Esophagus (tissue), 2 donors: ENCODE measurements around the gene HOXA13. TPM values are rescaled to one million over a fixed set of nuclear protein-coding genes. Genes with fewer than 3 reads are reported as not detected.
A peak's percentile ranks its signal among the peaks of the same experiment; 100 is the strongest.

Experiments used
- H3K27ac ChIP-seq, 2 donors: one replicate each; pipeline ENCODE4 v1.5.1; 2013; ENCODE audit warnings: low read depth in 2 of 2, mild to moderate bottlenecking in 2 of 2, inconsistent platforms in 1 of 2, low read length in 1 of 2, moderate library complexity in 1 of 2
- H3K27me3 ChIP-seq, 2 donors: one replicate each; pipeline ENCODE4 v1.6.1; 2013; ENCODE audit warnings: low read length in 2 of 2, control low read depth in 1 of 2, mild to moderate bottlenecking in 1 of 2; ENCODE audit not compliant: insufficient read depth in 2 of 2, control insufficient read depth in 1 of 2
- H3K36me3 ChIP-seq, 2 donors: one replicate each; pipeline ENCODE4 v1.6.1; 2013; ENCODE audit warnings: low read length in 1 of 2; ENCODE audit not compliant: control insufficient read depth in 2 of 2, insufficient read depth in 2 of 2
- H3K4me1 ChIP-seq, 2 donors: one replicate each; pipeline ENCODE4 v1.6.1; 2013; ENCODE audit warnings: low read length in 1 of 2; ENCODE audit not compliant: control insufficient read depth in 2 of 2, insufficient read depth in 2 of 2
- H3K4me3 ChIP-seq, 2 donors: one replicate each; pipeline ENCODE4 v1.5.1; 2013; ENCODE audit warnings: low read length in 2 of 2, mild to moderate bottlenecking in 2 of 2, low read depth in 1 of 2, moderate library complexity in 1 of 2
- H3K9me3 ChIP-seq, 2 donors: one replicate each; pipeline ENCODE4 v1.6.1; 2013; ENCODE audit warnings: mild to moderate bottlenecking in 2 of 2, low read depth in 1 of 2, low read length in 1 of 2, moderate library complexity in 1 of 2; ENCODE audit not compliant: control insufficient read depth in 2 of 2, insufficient read depth in 1 of 2
- WGBS, 2 donors: extraction: QIAGEN DNeasy Blood & Tissue Kit; methylation state at CpG; one replicate each; pipeline ENCODE4 v1.1.7; 2013; 5-methylcytosine and 5-hydroxymethylcytosine counted together
- polyA plus RNA-seq, 2 donors: library from polyadenylated mRNA; stranded (reverse); fragments of 200-250 nt; gene quantifications; one replicate each; pipeline ENCODE4 v1.2.3, GENCODE V29; 2013
- donor health status: healthy with polysubstance abuse.
- donor health status: Bipolar disorder and iron deficiency.

The HOXA13 gene
- polyA plus RNA-seq, 2 donors, result not detected

DNA sequence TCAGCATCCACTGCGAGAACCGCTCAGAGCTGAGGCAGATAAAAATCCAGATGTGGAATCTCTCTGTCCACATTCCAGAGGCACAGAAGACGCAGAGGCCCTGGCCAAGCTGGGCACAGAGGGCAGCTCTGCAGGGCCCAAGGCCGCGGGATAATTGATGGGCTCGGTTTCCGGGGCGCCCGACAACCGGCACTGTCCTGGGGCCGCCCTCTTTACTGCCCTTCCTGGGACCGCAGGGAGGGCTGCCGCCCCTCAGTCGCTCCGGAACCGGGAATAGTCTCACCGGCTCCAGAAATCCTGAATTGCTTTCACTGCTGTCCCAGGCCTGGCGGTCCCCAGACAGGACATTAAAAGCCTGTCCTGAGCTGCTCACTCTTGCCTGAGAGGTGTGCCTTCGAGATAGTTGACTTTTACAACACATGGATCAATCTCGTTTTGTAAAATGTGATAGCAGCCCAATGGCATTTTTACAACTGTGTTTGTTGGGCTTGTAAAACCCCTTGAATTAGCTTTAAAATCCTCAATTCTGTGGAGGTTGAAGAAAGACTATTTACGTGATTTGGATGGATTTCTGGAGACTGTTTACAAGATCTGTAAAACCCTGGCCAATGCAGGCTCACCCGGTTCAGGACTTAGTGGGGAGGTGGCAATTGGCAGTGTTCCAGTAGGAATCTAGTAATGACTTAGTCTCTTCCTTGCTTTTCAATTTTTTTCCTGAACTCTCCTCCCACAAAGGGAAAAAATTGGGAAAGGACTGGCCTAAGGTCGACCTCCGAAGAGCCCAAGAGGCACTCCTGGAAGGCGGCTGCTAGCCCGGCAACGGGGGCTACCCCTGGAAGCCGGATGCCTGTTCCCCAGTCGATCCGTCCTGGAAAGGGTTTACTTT is 50.9 kb downstream of the HOXA13 start:
- Histone ChIP-seq H3K4me1 (peaks cover 0 to 15% of the 10 kb centered on the region in 2 donors), H3K27ac (peak overlapping the region in 1 of 2 donors; percentile 9), H3K27me3 (peaks cover 0 to 12% of the 10 kb centered on the region in 2 donors), H3K9me3 (no peaks in the 10 kb centered on the region), H3K4me3 (no peak overlapping the region), H3K36me3 (no peaks in the 10 kb centered on the region)
- 47 to 68% methylated on average over 25 to 30 of the region's 30 CpGs for WGBS, 2 donors

GRCh38 chr7:27148031-27148755 is 51.7 kb downstream of the HOXA13 start:
- peaks cover 0 to 15% of the 10 kb centered on the region in 2 donors for H3K4me1 ChIP-seq
- 25 to 46% methylated on average over 28 of the region's 28 CpGs for WGBS, 2 donors
- no peaks in the 10 kb centered on the region for H3K9me3 ChIP-seq
- H3K4me3 ChIP-seq, result peak overlapping the region; percentile 24 to 48
- no peaks in the 10 kb centered on the region for H3K36me3 ChIP-seq
- peaks cover 0 to 10% of the 10 kb centered on the region in 2 donors for H3K27me3 ChIP-seq
- peak overlapping the region in 1 of 2 donors; percentile 12 for H3K27ac ChIP-seq

DNA sequence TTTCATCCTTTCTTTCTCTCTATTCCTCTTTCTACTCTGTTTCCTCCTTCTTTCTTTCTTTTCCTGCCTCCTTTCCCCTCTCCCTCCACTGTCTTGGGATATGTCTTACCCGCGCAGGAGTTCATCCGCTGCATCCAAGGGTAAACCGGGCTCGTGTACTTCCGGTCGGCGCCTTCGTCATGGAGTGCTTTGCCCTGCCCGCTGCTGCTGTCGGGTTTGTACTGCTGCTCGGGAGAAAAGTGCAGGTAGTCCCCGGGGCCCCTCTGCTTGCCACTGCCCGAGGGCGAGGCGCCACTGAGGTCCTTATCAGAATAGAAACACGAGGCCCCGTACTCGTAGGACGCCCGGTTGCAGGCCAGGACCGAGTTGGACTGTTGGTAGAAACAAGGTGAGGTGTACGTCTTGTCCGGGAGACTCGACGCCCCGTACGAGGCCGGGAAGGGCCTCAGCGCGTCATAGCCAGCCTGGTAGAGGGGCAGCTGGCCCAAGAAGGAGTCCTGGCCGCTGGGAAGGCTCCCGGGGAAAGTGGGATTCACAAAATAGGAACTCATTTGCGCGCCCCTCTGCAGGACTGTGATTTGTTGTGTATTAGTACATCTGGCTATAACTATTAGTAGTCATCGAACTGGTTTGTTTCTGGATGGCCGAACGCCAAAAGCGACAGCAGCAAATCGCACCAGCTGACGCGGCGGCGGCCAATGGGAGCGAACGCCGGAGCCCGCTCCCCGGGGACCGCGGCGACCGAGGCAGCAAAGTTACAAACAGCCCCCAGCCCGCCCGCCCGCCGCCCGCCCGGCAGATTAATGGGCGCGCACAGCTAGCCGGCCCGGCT is 52.5 kb downstream of the HOXA13 start, which contains the start of gene HOXA6:
Gene HOXA6, minus strand, starts transcription at position 576 of the 832 bp plus-strand sequence. Its CDS starts 25 bp downstream, at position 551.
- 27 to 34% methylated on average over 51 to 63 of the region's 63 CpGs for WGBS, 2 donors
- peaks cover 0 to 15% of the 10 kb centered on the region in 2 donors for H3K4me1 ChIP-seq

DNA sequence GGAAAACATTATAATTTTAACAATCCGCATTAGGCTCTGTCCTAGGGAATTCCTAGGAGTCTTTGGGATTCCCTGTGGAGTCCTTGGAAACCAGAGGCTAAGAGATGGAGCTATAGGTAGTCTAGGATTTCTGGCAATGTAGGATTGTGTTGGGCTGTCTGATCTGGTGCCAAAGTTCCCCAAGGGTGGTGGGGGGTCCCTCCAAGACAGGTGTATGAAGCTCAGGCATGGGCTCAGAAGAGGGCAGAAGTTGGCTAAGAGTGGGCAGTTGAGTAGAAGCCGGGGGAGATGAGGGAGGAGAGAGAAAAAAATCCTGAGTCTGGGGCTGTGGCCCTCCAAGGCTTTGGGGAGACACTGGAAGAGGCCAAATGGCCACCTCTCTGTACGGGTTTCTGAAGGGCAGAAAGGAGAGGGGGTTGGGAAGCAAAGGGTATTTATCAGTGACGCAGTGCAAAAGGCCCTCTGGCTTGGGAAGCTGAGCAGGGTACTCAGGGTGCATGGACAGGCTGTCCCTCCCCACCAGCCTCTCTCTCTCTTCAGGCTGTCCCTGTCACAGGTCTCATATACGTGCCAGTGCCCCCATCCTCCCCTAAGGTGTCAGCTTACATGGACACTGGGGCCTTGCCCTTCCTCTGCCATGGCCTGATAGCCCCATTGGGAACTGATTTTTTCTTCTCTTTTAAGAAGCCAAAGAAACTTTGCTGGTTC is 53.2 kb downstream of the HOXA13 start:
- Histone ChIP-seq H3K4me3 (no peak overlapping the region), H3K27me3 (peaks cover 0 to 2% of the 10 kb centered on the region in 2 donors), H3K27ac (no peak overlapping the region), H3K9me3 (no peaks in the 10 kb centered on the region), H3K4me1 (peaks cover 2 to 12% of the 10 kb centered on the region in 2 donors), H3K36me3 (no peaks in the 10 kb centered on the region)
- WGBS, 2 donors, result 63 to 86% methylated on average over 5 of the region's 5 CpGs

More for the DNA sequence above, 52.5 kb downstream of the HOXA13 start, which contains the start of gene HOXA6:
- H3K4me3 ChIP-seq, result peak within 1 kb of the TSS; percentile 36 to 48
- H3K27ac ChIP-seq, result peak within 1 kb of the TSS; percentile 12 to 39
- no peaks in the 10 kb centered on the region for H3K9me3 ChIP-seq
- peaks cover 0 to 4% of the 10 kb centered on the region in 2 donors for H3K27me3 ChIP-seq
- no peaks in the 10 kb centered on the region for H3K36me3 ChIP-seq

GRCh38 chr7:27145914-27146412 is 53.9 kb downstream of the HOXA13 start:
- H3K27ac ChIP-seq, result no peak overlapping the region
- no peaks in the 10 kb centered on the region for H3K9me3 ChIP-seq
- peaks cover 3 to 9% of the 10 kb centered on the region in 2 donors for H3K4me1 ChIP-seq
- H3K36me3 ChIP-seq, result no peaks in the 10 kb centered on the region
- peaks cover 0 to 2% of the 10 kb centered on the region in 2 donors for H3K27me3 ChIP-seq
- whole genome bisulfite sequencing, 2 donors, result 87 to 89% methylated on average over 11 of the region's 11 CpGs
- no peak overlapping the region for H3K4me3 ChIP-seq

DNA sequence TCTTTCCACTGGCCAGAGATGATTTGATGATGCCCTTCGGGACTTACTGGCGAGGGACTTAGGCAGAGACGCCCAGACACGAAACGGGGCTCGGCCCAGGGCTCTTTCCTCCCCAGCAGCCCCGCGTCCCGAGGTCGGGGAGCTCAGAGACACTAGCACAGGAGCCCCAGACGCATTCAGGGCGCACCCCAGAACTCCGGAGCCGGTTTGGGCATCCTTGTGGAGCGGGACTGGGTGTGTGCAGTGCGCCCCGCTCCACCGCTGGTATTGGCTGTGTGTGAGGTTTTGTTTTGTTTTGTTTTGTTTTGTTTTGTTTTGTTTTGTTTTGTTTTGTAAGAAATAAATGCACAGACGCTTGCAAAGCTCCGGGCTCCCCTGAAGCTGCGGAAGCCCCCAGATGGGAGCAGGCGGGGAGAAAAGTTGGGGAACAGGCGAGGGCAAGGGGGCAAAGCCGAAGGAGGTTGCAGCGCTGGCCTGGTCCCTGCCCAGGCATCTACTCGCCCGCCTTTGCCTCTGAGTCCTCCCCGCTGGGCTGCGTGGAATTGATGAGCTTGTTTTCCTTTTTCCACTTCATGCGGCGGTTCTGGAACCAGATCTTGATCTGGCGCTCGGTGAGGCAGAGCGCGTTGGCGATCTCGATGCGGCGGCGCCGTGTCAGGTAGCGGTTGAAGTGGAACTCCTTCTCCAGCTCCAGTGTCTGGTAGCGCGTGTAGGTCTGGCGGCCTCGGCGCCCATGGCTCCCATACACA is 54.6 kb downstream of the HOXA13 start:
- Histone ChIP-seq H3K9me3 (no peaks in the 10 kb centered on the region), H3K27ac (no peak overlapping the region), H3K4me1 (peaks cover 3 to 6% of the 10 kb centered on the region in 2 donors), H3K4me3 (no peak overlapping the region), H3K36me3 (no peaks in the 10 kb centered on the region), H3K27me3 (peaks cover 0 to 2% of the 10 kb centered on the region in 2 donors)
- WGBS, 2 donors, result 64 to 83% methylated on average over 47 of the region's 47 CpGs

- H3K36me3 ChIP-seq, result no peaks in the 10 kb centered on the region
- peak overlapping the region in 1 of 2 donors; percentile 76 for H3K4me3 ChIP-seq
- 49 to 61% methylated on average over 31 of the region's 31 CpGs for WGBS, 2 donors
- peaks cover 3 to 6% of the 10 kb centered on the region in 2 donors for H3K4me1 ChIP-seq
- no peak overlapping the region for H3K27ac ChIP-seq
- peaks cover 0 to 2% of the 10 kb centered on the region in 2 donors for H3K27me3 ChIP-seq
- no peaks in the 10 kb centered on the region for H3K9me3 ChIP-seq
Observed at GRCh38 chr7:27144781-27145164, 55.1 kb downstream of the HOXA13 start.
